Neuronal stem cell (in vitro differentiated cells): ENCODE measurements around the gene BCL3.

Experiments
- DNase-seq: peaks from one replicate; pipeline ENCODE4 v3.0.0-alpha.2; 2013; ENCODE audit warnings: low spot score
- H2AFZ ChIP-seq: one replicate; pipeline ENCODE4 v1.6.1; 2013; ENCODE audit warnings: mild to moderate bottlenecking, low read length, inconsistent platforms
- H2AK5ac ChIP-seq: 2 replicates; pipeline ENCODE4 v1.6.1; 2013; ENCODE audit warnings: low read depth, mild to moderate bottlenecking, inconsistent platforms, low read length, moderate library complexity, mixed read lengths
- H2BK120ac ChIP-seq: 2 replicates; pipeline ENCODE4 v1.6.1; 2013; ENCODE audit warnings: low read depth, mild to moderate bottlenecking, inconsistent platforms, low read length, moderate library complexity, mixed read lengths
- H2BK12ac ChIP-seq: one replicate; pipeline ENCODE4 v1.6.1; 2013; ENCODE audit warnings: low read length, inconsistent platforms
- H2BK15ac ChIP-seq: 2 replicates; pipeline ENCODE4 v1.6.1; 2013; ENCODE audit warnings: mild to moderate bottlenecking, low read length, inconsistent platforms, mixed read lengths
- H2BK5ac ChIP-seq: one replicate; pipeline ENCODE4 v1.6.1; 2013; ENCODE audit warnings: inconsistent platforms, mild to moderate bottlenecking, low read length, moderate library complexity
- H3K14ac ChIP-seq: one replicate; pipeline ENCODE4 v1.6.1; 2013; ENCODE audit warnings: low read length, inconsistent platforms
- H3K18ac ChIP-seq: 2 replicates; pipeline ENCODE4 v1.6.1; 2013; ENCODE audit warnings: low read length, inconsistent platforms
- H3K23ac ChIP-seq: 2 replicates; pipeline ENCODE4 v1.6.1; 2013; ENCODE audit warnings: low read depth, mild to moderate bottlenecking, mixed read lengths, low read length, inconsistent platforms; ENCODE audit not compliant: poor library complexity
- H3K27ac ChIP-seq: replicated peaks from 3 replicates; pipeline ENCODE4 v1.5.1; 2013; ENCODE audit warnings: low read length, inconsistent platforms
- H3K27me3 ChIP-seq, 3 experiments: 2 replicates each; pipeline ENCODE4 v1.6.1; 2013; ENCODE audit warnings: low read length in 3 of 3, mild to moderate bottlenecking in 2 of 3, inconsistent platforms in 1 of 3, low read depth in 1 of 3, mixed read lengths in 1 of 3, moderate library complexity in 1 of 3; ENCODE audit not compliant: control insufficient read depth in 3 of 3, insufficient read depth in 3 of 3
- H3K36me3 ChIP-seq, 2 donors: replicated peaks in 1 of 2; 2 replicates each; pipeline ENCODE4 v1.6.1; 2013; ENCODE audit warnings: low read length in 2 of 2; ENCODE audit not compliant: control insufficient read depth in 2 of 2, insufficient read depth in 2 of 2
- H3K4ac ChIP-seq: 2 replicates; pipeline ENCODE4 v1.6.1; 2013; ENCODE audit warnings: inconsistent platforms, mild to moderate bottlenecking, low read length, moderate library complexity
- H3K4me1 ChIP-seq, 2 donors: 1 replicate in 1 of 2; 2 replicates in 1 of 2; pipeline ENCODE4 v1.6.1; 2013; ENCODE audit warnings: low read length in 2 of 2, low read depth in 1 of 2; ENCODE audit not compliant: control insufficient read depth in 2 of 2, insufficient read depth in 1 of 2
- H3K4me2 ChIP-seq: one replicate; pipeline ENCODE4 v1.6.1; 2013; ENCODE audit warnings: mild to moderate bottlenecking, low read length, inconsistent platforms; ENCODE audit not compliant: insufficient read depth, poor library complexity, severe bottlenecking
- H3K4me3 ChIP-seq, 2 donors: 2 replicates each; pipeline ENCODE4 v1.5.1; 2013; ENCODE audit warnings: low read length in 2 of 2, mild to moderate bottlenecking in 2 of 2, inconsistent platforms in 1 of 2, moderate library complexity in 1 of 2
- H3K79me1 ChIP-seq: one replicate; pipeline ENCODE4 v1.6.1; 2013; ENCODE audit warnings: low read depth, mild to moderate bottlenecking, inconsistent platforms, low read length, moderate library complexity
- H3K9ac ChIP-seq: one replicate; pipeline ENCODE4 v1.6.1; 2013; ENCODE audit warnings: mild to moderate bottlenecking, low read depth, low read length, inconsistent platforms; ENCODE audit not compliant: poor library complexity
- H3K9me3 ChIP-seq, 2 donors: replicated peaks in 1 of 2; 2 replicates each; pipeline versions ENCODE3 to v1.6.1; 2013; ENCODE audit warnings: low read length in 2 of 2, mild to moderate bottlenecking in 2 of 2, inconsistent platforms in 1 of 2, low read depth in 1 of 2, mixed read lengths in 1 of 2, moderate library complexity in 1 of 2; ENCODE audit not compliant: control insufficient read depth in 2 of 2, insufficient read depth in 1 of 2
- H4K8ac ChIP-seq: one replicate; pipeline ENCODE4 v1.6.1; 2013; ENCODE audit warnings: low read depth, mild to moderate bottlenecking, inconsistent platforms, low read length, moderate library complexity
- H4K91ac ChIP-seq: one replicate; pipeline ENCODE4 v1.6.1; 2013; ENCODE audit warnings: low read length, low read depth, mild to moderate bottlenecking, inconsistent platforms; ENCODE audit not compliant: poor library complexity
- WGBS, 2 donors: extraction: QIAGEN DNeasy Blood & Tissue Kit; methylation state at CpG; one replicate each; pipeline ENCODE4 v1.1.7; 2013; ENCODE audit warnings: missing lambda C conversion rate in 2 of 2, mixed read lengths in 1 of 2; ENCODE audit not compliant: insufficient read length in 2 of 2, insufficient replicate concordance in 1 of 2; ENCODE audit errors: extremely low coverage in 2 of 2; 5-methylcytosine and 5-hydroxymethylcytosine counted together

BCL3 gene

GRCh38 chr19:44735011-44735410 is 13.5 kb upstream of the BCL3 start:
- no peak overlapping the region for H2BK120ac ChIP-seq
- no peak overlapping the region for H4K8ac ChIP-seq
- H2BK5ac ChIP-seq: no peak overlapping the region
- H4K91ac ChIP-seq: no peak overlapping the region
- H3K9ac ChIP-seq: no peak overlapping the region
- H3K4ac ChIP-seq: no peak overlapping the region
- H3K79me1 ChIP-seq: no peaks in the 10 kb centered on the region
- H3K9me3 ChIP-seq: no peaks in the 10 kb centered on the region
- H3K27ac ChIP-seq: no peak overlapping the region
- no peak overlapping the region for H3K14ac ChIP-seq
- no peaks in the 10 kb centered on the region for H3K4me1 ChIP-seq
- H2BK15ac ChIP-seq: no peak overlapping the region
- H2BK12ac ChIP-seq: no peak overlapping the region
- H2AFZ ChIP-seq: no peak overlapping the region
- no peak overlapping the region for H3K23ac ChIP-seq
- no peaks in the 10 kb centered on the region for H3K36me3 ChIP-seq
- no peak overlapping the region for H3K4me2 ChIP-seq
- H3K18ac ChIP-seq: no peak overlapping the region
- peaks cover 0 to 21% (median 0%) of the 10 kb centered on the region in 3 experiments for H3K27me3 ChIP-seq
- H3K4me3 ChIP-seq: no peak overlapping the region
- no peak overlapping the region for H2AK5ac ChIP-seq
- no peak for DNase-seq
- no CpG with 5 or more reads among the region's 5 CpGs for WGBS, 2 donors

GRCh38 chr19:44737238-44738071 is 11.1 kb upstream of the BCL3 start:
- no peak overlapping the region for H3K23ac ChIP-seq
- no peak overlapping the region for H4K91ac ChIP-seq
- no peak overlapping the region for H3K4me3 ChIP-seq
- no peak overlapping the region for H4K8ac ChIP-seq
- H3K9me3 ChIP-seq: peaks cover 0 to 1% of the 10 kb centered on the region in 2 donors
- H3K14ac ChIP-seq: no peak overlapping the region
- no peak overlapping the region for H2AK5ac ChIP-seq
- no peak overlapping the region for H3K27ac ChIP-seq
- H3K4ac ChIP-seq: no peak overlapping the region
- no peak overlapping the region for H2AFZ ChIP-seq
- H3K36me3 ChIP-seq: no peaks in the 10 kb centered on the region
- H3K79me1 ChIP-seq: no peaks in the 10 kb centered on the region
- peak overlapping the region; percentile 6 for H3K18ac ChIP-seq
- peaks cover 2 to 5% of the 10 kb centered on the region in 2 donors for H3K4me1 ChIP-seq
- no peak overlapping the region for H3K9ac ChIP-seq
- peaks cover 0 to 21% (median 0%) of the 10 kb centered on the region in 3 experiments for H3K27me3 ChIP-seq
- no peak overlapping the region for H2BK5ac ChIP-seq
- no peak overlapping the region for H2BK120ac ChIP-seq
- H2BK15ac ChIP-seq: no peak overlapping the region
- no peak overlapping the region for H2BK12ac ChIP-seq
- H3K4me2 ChIP-seq: no peak overlapping the region
- no CpG with 5 or more reads among the region's 13 CpGs for WGBS, 2 donors
- no peak for DNase-seq

GRCh38 chr19:44738136-44738535 is 10.4 kb upstream of the BCL3 start:
- H3K9ac ChIP-seq: no peak overlapping the region
- no CpG with 5 or more reads among the region's 2 CpGs for WGBS, 2 donors
- H3K4ac ChIP-seq: no peak overlapping the region

More at GRCh38 chr19:44738136-44738535, 10.4 kb upstream of the BCL3 start:
- Histone ChIP-seq H2BK5ac (no peak overlapping the region), H2AFZ (no peak overlapping the region), H3K23ac (no peak overlapping the region), H3K18ac (no peak overlapping the region), H3K4me3 (no peak overlapping the region), H3K4me2 (no peak overlapping the region), H3K36me3 (no peaks in the 10 kb centered on the region), H2BK15ac (no peak overlapping the region), H4K8ac (no peak overlapping the region), H3K79me1 (no peaks in the 10 kb centered on the region), H2BK120ac (no peak overlapping the region), H3K27me3 (peaks cover 0 to 21% (median 0%) of the 10 kb centered on the region in 3 experiments), H3K27ac (no peak overlapping the region), H2AK5ac (no peak overlapping the region), H3K4me1 (peaks cover 4 to 5% of the 10 kb centered on the region in 2 donors), H3K9me3 (peaks cover 0 to 1% of the 10 kb centered on the region in 2 donors), H4K91ac (no peak overlapping the region), H2BK12ac (no peak overlapping the region), H3K14ac (no peak overlapping the region)
- DNase-seq: no peak
